ENCODE data around the gene ENO2.
"Not testable (repeated sequence)": the region's sequence is repeated elsewhere in the genome, so short reads cannot be mapped to it uniquely, and the experiment has no call there.

DNA sequence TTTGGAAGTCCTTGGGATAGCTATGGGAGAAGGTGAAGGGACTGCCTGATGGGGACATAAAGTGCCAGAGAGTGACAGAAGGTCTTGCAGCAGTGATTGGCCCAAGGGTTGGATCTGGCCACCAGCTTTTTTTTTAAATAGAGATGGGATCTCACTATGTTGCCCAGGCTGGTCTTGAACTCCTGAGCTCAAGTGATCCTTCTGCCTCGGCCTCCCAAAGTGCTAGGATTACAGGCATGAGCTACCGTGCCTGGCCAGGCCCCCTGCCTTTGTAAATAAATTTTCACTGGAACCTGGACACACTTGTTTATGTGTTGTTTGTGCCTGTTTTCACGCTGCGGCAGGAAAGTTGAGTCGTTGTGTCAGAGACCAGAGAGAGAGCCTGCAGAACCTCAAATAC, 49.1 kb upstream of the ENO2 start:
- not testable (repeated sequence) for TF ChIP-seq SMC3 (IDR thresholded peaks at IDR 0.05; ENCODE audit: low read depth, low read length); NFIC (IDR thresholded peaks at IDR 0.05; ENCODE audit: borderline replicate concordance); FOXM1 (IDR thresholded peaks at IDR 0.05; ENCODE audit: low read depth); YY1 (IDR thresholded peaks at IDR 0.05; ENCODE audit: low read depth); RCOR1 (IDR thresholded peaks at IDR 0.05; ENCODE audit: low read length); USF2 (IDR thresholded peaks at IDR 0.05; ENCODE audit: borderline replicate concordance, low read depth, low read length); TAF1 (IDR thresholded peaks at IDR 0.05; ENCODE audit: borderline replicate concordance, low read depth, low read length)
- TF ChIP-seq, protein P1, sequence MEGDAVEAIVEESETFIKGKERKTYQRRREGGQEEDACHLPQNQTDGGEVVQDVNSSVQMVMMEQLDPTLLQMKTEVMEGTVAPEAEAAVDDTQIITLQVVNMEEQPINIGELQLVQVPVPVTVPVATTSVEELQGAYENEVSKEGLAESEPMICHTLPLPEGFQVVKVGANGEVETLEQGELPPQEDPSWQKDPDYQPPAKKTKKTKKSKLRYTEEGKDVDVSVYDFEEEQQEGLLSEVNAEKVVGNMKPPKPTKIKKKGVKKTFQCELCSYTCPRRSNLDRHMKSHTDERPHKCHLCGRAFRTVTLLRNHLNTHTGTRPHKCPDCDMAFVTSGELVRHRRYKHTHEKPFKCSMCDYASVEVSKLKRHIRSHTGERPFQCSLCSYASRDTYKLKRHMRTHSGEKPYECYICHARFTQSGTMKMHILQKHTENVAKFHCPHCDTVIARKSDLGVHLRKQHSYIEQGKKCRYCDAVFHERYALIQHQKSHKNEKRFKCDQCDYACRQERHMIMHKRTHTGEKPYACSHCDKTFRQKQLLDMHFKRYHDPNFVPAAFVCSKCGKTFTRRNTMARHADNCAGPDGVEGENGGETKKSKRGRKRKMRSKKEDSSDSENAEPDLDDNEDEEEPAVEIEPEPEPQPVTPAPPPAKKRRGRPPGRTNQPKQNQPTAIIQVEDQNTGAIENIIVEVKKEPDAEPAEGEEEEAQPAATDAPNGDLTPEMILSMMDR (IDR thresholded peaks at IDR 0.05): not testable (repeated sequence)
- TF ChIP-seq, protein P2, sequence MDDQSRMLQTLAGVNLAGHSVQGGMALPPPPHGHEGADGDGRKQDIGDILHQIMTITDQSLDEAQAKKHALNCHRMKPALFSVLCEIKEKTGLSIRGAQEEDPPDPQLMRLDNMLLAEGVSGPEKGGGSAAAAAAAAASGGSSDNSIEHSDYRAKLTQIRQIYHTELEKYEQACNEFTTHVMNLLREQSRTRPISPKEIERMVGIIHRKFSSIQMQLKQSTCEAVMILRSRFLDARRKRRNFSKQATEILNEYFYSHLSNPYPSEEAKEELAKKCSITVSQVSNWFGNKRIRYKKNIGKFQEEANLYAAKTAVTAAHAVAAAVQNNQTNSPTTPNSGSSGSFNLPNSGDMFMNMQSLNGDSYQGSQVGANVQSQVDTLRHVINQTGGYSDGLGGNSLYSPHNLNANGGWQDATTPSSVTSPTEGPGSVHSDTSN (IDR thresholded peaks at IDR 0.05): not testable (repeated sequence)

Data from SK-N-SH (cell line).